DMS 273 (cell line): ENCODE measurements around the gene CNTN4.

Source experiments
- DNase-seq: peaks from one replicate; lab custom pipeline; 2025; ENCODE audit not compliant: unreplicated experiment; lab: John Stamatoyannopoulos, UW

CNTN4 gene

DNA sequence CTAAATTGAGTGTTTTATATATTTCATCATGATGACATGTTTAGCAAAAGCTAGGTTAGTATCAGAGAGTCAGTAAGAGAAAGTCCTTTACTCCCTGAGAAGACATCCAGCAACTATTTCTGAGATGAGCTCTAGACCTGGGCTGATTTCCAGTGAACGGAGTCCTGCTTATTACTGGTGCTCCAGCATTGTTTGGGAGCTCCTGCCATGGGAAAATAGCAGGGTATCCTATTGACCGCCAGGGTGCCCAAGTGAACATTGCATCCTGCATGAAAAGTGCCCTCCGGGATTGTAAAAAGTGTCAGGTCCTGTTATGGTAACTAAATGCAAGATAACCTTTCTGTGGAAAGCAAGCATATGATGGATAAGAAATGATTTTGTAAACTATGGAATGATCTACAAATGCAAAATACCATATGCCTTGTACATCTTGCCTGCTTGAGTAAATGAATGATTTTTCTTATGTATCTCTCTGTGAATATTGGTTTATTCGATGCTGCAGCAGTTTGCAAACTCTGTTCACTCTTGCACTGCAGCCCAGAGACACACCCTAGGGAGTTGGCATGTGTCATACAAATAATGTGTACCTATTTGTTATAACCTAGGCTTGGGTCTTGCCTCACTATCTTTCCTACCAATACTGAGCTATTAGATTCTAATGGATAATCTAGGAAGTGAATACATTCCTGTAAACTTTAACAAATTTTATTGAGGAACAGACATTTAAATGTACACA, 914.8 kb downstream of the CNTN4 start:
- peak; percentile 11 for DNase-seq

DNA sequence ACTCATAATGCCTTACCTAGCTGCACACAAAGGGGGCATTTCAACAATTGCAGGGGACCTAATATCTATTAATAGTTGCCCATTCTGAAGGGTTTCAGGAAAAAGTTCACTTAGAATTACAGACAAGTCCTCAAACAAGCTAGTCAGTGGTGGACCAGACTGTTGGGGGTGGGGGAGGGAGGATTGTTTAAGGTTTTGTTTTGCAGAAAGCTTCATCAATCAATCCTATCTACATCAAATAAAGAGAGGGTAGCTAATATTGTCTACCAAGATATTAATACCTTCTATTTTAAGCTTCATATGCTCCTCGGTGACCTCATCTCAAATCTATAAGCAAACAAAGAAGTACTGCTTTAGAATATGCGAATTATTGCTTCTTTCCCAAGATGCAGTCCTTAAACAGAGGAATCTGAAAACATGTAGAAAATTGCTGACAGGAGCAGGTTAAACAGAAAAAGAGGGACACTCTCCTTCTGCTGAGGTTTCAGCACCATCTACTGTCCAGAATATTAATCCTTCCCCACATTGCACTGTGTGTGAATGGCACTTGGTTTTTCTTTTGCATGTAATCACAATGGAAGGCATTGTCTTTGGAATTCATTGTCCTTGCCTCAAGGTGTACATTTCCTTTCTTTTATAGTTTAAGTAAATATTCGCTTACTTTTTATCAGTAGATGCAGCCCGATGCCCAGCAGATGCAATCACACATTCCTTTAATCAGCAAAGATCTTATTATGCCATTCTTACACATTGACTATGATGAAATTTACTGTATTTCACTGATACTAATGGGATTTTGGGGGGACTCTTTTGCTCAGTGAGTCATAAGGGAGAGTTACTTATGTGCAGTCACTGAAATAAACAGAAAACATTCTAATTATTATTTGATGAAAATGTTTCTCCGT, 916.8 kb downstream of the CNTN4 start:
- peak; percentile 33 for DNase-seq

DNA sequence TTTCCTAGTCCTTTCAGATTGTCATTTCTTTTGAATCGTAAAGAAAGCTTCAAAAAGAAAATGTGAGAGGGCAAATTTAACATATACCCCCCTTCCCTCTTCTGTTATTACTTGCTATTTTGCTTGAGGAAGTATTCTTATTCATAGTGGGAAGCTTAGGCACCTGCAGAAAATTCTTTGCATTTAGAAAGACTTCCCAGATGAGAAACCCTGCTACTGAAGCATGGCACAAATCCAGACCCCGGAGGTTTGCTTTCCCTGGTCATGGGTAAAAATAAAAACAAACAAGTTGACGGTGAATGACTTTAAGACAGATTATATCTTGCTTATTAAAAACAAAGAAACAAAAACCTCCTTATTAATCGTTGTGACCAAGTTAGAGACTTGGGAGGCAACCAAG, 917.6 kb downstream of the CNTN4 start:
- DNase-seq = no peak

DNA sequence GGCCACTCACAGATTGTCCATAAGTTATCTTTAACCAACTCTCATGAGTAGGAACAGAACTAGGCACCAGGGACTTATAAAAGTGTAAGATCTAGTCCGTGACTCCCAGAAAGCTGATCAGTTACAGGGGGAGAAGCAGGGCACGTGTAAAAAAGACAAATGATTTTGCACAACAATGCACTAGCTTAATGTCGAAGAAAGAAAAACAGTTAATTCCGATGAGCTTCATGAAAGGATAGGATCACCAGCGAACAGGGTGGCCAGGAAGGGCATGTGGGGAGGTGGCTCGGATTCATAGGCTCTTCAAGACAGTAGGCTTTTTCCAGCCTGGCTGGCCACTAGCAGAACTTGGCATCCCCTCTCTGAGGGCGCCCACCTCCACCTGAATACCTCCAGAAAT, 921.5 kb downstream of the CNTN4 start:
- DNase-seq = no peak

DNA sequence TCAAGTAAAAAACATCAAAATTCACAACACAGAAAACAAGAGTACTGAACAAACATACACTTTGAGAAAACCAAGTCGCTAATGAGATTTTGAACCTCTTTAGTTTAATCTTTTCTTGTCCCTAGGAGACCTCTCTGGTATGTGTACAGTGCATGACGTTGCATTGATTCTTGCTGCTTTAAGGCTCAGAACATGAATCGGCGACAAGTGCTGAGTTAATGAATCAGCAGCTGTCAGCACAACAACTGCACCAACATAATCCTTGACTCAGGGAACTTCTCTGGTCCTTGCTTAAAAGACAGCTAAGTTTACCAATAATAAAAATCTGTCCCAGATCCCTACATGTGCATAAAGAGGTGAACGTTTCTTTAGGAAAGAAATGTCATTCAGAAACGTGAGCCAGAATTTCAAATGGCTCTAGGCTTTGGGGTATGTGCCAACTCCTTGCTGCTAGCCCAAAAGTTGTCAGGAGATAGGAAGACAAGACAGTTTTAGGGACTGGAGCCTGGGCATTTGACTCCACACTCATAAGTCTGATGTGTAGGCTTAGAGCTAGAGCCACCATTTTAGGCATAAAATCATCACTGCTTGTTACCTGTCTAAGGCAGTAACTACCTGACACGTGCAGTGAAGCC, 924.6 kb downstream of the CNTN4 start:
- DNase-seq = no peak

DNA sequence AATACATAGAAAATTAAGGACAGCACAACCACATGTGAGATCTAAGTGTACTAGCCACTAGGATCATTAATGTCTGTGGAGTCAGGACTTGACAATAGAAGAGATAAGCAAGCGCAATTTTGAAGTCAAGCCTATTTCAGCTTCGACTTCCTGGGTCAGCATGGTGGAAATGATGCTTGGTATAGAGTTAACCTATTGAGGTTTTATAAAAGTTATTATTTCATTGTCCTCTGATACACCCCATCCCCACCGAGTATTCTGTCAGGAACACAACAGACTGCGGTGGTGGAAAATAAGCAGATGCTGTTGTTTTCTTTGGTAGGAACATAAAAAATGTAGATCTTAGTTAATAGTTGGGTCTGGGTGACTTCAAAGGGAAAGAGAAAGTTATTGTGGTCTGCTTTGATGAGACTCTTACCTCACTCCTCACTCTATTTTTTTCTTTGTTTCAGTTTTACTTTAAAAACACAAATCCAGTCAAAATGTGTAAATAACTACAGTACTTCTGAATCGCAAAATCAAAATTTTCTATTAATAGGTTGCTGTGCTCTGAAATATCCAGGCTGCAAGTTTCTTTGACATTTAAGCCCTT, 929.4 kb downstream of the CNTN4 start:
- no peak for DNase-seq

DNA sequence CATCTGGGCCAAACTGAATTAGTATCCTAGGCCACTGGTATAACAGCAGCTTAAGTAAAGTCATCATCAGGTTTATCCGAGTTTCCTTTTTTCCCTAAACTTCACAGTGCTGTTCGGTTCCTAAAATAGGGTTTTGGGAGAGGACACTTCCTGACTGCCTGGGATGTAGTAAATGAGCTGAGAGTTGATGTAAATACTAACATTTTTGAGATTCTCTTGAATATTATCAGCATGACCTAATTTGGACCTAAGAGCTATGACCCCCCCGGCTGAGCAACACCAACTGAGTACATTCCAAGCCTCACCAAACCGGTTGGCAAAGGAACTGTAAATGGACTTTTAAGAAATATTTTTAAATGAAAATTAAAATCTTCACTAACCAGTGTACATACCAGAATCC, 932.7 kb downstream of the CNTN4 start:
- DNase-seq = no peak

DNA sequence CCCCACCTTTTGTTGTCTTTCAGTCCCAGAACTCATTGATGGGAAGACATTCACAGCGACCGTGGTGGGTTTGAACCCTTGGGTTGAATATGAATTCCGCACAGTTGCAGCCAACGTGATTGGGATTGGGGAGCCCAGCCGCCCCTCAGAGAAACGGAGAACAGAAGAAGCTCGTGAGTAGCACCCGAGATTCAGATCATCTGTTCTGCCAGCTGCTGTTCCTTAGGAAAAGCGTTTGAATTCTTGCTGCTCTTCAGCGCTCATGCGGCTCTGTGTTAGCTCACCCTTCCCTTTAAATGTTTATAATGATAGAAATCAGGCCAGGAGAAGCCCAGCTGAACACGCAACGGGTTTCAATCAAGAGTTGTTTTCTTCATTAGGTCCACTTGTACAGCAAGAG, 938.5 kb downstream of the CNTN4 start:
- DNase-seq = no peak

DNA sequence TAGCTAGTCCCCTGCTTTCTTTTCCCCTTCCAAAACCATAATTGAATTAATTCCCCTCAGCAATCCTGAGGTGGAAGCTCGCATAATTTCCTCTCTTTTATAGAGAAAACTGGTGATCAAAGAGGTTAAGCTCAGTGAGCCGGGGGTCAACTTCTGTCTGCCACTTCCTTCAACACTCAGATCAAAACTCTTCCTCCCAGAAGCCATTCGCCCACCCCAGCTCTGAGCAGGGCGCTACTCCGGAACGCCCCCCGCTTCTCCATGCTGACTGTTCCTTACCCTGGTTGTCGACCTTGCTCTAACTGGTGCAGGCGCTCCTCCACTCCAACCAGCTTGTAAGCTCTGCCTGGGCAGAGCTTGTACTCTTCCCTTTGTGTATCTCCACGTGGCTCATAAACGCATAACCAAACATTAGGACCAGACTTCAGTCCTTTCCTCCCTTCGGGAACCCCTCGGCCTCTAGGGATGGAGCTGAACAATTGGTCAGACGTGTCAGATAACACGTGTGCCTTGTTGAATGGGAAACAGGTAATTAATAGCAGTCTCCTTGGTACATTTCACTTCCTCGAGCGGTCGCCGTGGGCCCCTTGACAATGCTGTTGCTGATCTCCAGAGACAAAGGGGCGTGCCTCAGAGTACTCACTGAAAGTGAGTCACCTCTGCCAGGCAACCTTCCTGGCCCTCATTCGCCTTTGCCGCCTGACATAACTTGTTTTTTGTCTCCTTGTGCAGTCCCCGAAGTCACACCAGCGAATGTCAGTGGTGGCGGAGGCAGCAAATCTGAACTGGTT, 939.7 kb downstream of the CNTN4 start:
- DNase-seq = no peak

DNA sequence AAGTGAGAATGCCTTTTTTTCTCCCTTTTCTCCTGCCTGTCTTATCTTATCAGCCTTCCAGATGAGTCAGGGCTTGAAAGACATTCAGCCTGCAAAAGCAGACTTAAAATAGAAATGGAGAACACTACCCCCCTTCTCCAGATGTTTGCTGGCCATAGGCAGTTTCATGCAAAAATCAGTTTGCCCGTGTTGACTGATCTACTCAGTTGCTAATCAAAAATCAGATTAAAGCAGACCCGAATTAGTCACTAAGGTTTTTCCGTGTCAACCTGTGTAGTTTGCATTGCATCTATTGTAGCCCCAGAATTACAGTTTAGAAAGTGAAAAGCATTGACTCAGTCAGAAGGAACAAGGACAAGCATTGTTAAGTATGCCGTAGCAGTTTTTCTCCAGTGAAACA, 955.3 kb downstream of the CNTN4 start:
- DNase-seq = no peak

DNA sequence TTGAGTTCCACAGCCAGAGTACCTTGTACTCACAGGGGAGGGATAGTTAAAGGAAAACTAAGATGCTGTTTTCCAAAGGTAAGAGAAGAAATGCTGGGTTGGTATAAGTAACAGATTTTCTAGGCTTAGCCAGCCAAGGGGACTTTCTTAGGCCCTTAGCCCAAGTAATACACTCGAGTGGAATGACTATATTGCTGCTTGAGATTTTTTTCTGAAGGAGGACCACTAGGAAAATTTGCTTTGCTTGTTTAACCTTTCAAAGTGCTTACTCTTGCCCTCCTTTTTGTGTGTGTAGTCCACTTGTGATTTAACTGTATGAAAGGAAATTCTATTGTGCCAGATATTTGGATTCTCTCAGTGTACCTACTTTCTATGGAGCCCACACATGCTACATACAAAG, 961.0 kb downstream of the CNTN4 start:
- DNase-seq = no peak

DNA sequence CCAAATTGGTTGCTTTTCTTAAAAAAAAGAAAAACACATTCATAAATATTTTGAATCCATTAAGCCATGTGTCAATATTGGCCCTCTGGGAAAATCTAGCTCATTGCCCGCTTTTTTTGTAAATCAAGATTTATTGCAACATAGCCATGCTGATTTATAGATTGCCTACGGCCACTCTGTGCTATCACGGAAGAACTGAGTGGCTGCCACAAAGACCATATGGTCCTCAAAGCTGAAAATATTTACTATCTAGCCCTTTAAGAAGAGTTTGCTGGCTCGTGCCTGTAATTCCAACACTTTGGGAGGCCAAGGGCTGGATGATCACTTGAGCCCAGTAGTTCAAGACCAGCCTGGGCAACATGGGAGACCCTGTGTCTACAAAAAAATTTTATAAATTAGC, 965.6 kb downstream of the CNTN4 start:
- DNase-seq = peak; percentile 18

DNA sequence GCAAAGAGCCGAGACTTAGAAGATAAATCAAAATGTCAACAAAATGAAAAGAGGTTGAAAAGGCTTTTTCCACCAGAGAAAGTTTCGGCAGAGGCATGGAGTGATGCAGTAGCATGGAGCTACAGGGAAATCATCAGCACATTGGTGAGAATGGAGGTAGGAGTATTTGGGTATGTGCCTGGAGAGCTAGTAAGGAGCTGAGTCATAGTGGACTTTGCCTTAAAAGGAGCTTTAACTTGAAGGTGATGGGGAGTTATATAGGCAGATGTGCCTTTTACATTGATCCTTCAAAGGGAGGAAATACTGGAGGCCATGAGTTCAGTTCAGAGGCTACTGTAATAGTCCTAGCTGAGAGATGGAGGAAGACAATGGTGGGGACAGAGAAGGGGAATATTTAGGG, 967.2 kb downstream of the CNTN4 start:
- no peak for DNase-seq

DNA sequence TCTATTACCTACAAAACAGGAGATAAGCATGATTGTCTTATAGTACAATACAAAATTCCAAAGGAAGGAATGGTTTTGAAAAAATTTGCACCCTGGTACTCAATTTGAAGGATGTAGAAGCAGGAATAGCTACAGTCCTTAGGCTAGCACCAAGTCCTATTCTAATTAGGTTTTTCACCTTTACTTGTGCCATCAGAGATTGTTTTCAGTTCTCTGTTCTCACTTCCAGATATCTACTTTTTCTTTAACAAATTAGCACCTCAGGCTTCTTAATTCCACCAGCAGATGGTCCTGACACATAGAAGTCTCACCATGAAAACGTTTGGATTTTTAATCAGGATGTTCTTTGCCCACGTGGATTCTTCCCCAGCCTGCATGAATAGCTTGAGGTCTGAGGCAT, 967.7 kb downstream of the CNTN4 start:
- no peak for DNase-seq

DNA sequence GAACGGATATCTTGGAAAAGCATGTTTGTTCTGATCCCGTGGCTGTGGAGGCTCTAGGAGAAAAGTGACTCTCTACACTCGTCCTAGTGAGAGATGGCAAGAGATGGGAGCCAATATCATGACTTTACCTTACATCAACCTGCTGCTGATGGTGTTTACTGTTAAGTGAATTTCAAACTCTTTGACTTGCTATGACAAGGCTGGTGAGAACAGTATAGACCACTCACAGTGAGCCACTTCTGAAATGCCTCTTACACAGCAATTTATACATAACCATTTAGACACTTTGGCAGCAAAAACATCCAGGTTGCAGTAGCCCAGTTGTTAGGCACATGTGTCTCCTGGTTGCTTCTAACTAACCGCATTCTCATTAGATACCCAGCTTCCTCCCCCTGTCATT, 968.2 kb downstream of the CNTN4 start:
- no peak for DNase-seq

DNA sequence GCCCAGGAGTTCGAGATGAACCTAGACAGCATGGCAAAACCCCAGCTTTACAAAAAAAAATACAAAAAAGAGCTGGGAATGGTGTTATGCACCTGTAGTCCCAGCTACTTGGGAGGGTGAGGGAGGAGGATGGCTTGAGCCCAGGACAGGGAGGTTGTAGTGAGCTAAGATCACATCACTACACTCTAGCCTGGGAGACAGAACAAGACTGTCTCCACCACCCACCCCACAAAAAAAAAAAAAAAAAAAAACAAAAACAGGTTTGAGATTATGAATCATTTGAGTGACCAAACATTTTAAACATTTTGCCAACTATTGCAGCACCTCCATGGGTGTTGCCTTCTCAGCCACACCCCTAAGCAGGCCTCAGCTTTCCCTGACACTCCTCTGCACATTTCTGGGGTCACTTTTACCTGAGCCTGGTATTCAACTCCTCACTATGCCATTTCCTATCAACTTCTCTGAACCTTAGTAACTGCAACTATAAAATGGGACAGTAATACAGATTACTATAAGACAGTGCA, 969.8 kb downstream of the CNTN4 start:
- no peak for DNase-seq

DNA sequence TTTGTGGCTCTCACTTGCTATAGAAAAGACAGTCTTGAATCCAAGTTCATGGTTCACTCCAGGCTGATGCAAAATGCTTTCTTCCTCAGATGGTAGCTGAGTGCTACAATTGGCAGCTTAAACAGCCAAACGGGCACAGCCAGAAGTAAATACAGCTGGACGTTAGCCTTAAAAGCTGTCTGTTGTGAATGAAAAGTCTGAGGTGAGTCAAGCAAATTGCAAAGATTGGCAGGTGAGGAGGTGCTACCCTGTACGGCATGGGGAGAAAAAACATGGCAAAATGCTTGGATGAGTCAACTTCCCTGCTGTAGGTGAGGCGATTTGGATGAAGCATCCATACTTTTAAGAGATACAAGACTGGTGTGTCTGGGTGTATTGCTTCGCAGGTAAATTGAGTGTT, 971.1 kb downstream of the CNTN4 start:
- DNase-seq = no peak

DNA sequence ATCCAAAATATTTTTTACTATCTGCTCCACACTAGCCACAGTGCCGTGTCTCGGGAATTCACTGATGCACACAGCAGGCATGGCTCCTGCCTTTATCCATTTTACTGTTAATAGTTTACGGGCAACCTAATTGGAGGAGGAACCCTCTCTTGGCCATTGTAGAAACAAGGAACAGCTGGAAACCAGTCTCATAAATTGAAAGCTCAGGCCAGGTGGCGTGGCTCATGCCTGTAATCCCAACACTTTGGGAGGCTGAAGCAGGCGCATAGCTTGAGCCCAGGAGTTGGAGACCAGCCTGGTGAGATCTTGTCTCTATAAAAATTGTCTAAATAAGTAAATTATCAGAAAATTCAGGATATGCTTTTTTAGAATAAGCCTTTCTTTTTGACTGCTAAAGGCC, 972.5 kb downstream of the CNTN4 start:
- peak; percentile 57 for DNase-seq

DNA sequence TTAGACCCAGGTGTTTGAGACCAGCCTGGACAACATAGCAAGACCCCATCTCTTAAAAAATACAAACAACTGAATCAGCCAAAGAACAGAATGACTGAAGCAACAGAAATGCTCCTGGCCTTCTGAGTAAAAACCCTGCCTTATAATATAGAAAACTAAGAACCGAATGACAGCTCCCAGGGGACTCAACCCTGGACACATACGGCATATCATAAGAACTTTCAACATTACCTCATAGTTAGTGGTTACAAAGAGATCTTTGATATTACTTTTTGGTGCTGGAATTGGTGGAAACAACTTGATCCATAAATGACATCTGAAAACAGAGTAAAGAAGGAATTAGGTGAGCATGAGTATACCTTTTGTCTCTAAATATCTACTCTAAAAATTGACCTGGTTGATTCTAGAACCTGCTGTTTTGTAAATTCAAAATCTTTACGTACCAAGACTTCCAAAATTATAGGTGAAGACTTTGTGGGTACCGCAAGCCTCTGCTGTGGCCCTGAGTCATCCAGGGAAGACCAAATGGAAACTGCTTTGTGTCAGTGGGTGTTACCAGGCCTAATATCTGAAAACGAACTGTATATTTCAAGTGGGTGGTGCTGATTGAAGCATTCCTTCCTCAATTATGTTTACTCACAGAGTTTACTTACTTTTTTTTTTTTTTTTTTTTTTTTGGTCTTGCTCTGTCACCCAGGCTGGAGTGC, 976.0 kb downstream of the CNTN4 start:
- DNase-seq = no peak

DNA sequence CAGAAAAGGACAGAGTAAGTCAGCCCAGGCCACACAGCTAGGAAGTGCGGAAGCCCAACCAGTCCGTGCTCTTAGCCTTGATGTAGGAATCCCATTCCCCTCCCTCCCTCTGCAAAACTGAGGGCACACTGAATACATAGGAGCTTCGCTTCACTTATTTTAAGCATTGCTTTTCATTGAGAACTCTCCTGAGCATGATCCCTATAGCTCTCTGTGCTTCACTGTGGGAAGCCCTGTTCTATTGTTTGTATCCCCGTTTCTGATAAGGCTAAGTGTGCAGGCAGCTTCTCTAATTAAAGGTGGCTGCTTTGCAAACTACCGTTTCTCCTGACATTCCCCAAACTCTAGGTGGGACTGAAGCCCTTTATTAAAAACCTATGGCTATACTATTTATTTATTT, 981.6 kb downstream of the CNTN4 start:
- DNase-seq = no peak
